ENCODE results near the gene ERCC4. TPM values are rescaled to one million over a fixed set of nuclear protein-coding genes. Genes with fewer than 3 reads are reported as not detected.

The ERCC4 gene
- total and polyA plus RNA-seq, 2 of the 8 experiments (the other 6 are each of a cell fraction or from before 2014, with no cell fraction given), result 1.6 to 13.2 TPM

GRCh38 chr16:13907431-13907830 lies 12.5 kb upstream of the ERCC4 start (continued):
- no peak for TF ChIP-seq ZNF274 (IDR thresholded peaks at IDR 0.05; ENCODE audit: borderline replicate concordance, extremely low read depth, low read length)
- no peak for TF ChIP-seq RXRA (IDR thresholded peaks at IDR 0.05; ENCODE audit: insufficient read depth, low read depth, low read length)
